ENCODE measurements around the gene UTP11.
A peak's percentile ranks its signal among the peaks of the same experiment; 100 is the strongest.

Gene UTP11

DNA sequence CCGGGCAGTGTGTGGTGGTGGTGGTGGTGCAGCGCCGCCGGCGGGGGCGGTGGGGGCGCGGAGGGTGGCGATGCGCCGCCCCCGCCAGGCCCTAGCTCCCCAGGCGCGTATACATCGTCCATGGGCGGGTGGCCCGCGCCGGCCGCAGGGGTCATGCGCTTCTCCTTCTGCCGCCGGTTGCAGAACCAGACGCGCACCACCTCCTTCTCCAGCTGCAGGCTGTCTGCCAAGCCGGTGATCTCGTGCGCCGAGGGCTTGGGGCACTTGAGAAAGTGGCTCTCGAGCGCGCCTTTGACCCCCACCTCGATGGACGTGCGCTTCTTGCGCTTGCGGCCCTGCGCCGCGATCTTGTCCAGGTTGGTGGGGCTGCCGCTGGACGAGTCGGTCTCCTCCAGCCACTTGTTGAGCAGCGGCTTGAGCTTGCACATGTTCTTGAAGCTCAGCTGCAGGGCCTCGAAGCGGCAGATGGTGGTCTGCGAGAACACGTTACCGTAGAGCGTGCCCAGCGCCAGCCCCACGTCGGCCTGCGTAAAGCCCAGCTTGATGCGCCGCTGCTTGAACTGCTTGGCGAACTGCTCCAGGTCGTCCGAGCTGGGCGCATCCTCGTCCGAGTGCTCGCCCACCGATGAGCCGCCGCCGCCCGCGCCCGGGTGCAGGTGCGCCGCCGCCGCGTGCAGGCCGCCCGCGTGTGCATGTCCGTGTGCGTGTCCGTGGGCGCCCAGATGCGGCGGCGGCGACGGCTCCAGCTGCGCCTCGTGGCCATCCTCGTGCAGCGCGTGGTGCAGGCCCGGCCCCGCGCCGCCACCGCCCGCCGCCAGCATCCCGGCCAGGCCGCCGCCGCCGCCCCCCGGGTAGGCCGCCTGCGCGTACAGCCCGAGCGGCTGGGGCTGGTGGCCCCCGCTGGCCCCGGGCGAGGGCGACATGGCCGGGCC, 33.1 kb downstream of the UTP11 start:
- DNase-seq (ENCODE audit: low read depth, low spot score): peak; percentile 35

DNA sequence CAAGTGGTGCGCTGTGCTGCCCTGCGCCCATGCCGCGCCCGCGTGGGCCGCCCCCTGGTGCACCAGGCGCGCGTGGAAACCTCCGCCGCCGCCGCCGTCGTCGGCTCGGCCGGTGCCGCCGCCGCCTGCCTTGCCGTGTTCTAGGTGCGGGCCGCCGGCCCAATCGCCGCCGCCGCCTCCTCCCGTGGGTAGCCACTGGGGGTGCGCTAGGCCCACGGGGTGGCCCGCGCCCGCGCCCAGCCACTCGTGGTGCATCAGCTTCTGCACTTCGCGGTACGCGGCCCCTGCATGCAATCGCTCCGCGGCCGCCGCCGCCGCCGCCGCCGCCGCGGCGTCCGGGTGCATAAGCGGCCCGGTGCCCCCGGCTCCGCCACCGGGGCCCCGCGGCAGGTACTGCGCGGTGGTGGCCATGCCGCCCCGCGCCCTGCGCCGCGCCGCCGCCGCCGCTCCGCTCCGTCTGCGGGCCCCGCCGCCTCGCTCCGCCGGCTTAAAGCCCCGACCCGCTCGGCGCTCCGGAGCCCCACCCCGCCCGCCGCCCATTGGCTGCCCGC, 33.9 kb downstream of the UTP11 start, which contains the start of gene POU3F1:
TSS of gene POU3F1 (minus strand) at position 461 of the 551 bp plus-strand sequence. CDS start at position 411, 50 bp downstream.
- DNase-seq (ENCODE audit: low read depth, low spot score): no peak

DNA sequence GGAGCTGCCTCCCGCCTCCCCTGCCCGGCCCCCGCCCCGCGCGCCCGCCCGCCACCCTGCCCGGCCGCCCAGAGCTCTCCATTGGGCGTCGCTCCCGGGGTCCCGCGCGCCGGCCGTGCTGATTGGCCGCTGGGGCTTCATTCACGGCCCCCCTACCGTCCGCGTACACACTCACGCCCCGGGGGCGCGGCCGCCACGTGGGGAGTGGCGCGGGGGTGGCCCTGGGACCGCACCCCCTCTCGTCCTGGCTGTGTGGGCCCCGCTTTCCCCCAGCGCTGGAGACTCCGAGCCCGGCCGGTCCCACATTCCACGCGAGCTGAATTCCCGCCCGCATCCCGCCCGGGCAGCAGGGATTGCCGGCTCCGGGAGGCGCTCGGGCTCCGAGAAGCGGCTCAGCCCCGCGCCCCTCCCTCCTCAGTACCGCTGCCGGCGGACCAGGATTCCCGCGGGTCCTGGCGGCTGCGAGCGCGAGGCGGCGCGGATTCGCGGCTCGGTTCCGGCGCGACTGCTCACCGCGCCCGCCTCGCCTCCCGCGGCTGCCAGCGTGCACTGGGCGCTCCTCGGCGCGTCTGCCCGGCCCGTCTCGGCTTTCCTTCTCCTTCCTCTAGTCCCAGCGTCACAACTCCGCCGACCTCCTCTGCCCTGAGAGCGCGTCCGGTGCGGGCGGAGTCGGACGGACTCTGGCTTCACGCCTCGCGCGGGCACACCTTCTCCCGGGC, 34.5 kb downstream of the UTP11 start:
- peak; percentile 96 for DNase-seq (ENCODE audit: low read depth, low spot score)

DNA sequence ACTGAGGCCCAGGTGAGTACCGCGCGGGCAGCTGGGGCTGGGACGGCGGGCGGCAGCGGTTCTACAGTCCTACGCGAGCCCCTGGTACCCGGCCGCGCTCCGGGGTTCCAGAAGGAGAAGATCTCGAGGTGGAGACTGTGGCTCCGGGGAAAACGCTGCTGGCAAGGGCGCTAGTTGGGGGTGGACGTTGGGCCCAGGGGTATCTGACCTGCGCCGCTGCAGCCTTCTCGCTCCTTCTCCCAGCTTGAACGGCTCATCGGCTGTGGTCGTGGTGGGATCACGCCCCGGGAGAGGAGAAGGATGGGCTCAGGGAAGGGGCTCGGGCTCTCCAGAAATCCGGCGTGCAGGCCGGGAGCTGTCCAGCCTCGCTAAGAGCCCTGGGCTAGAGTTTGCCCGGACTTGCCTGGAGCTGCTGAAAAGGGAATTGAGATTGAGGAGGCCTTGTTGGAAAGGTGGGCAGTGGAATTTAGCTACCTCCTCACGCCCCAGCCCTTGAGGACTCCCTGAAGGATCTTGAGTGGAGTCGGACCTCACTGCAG, 35.1 kb downstream of the UTP11 start:
- DNase-seq (ENCODE audit: low read depth, low spot score): peak; percentile 86

DNA sequence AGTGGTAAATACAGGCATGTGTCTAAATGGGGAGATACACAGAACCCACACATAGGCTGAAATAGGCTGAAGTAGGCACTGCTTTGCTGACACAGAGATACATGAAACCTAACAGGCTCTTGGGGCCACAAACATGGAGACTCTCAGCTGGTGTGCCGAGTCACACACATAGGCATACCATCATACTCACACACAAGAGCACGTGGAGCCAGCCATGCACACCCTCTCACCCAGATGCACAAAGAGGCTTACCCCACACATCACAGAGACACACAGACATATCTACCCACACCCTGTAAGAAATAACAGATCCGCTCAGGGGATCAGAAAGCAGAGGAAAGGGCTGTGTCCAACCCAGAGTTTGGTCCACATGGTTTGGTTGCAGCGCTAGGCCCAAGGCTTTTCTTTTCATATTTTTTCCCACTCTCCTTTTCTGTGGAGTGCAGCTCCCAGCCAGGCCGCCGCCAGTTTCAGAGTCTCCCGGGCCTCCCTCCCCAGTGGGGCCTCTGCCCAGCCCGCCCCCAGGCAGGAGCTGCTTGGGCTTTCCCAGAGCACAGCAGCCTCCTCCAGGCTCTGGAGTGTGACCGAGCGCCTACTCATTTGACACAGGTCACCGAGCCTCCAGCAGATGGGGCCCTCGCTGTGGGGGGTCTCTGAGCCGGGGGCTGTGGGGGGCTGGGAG, 38.0 kb downstream of the UTP11 start:
- no peak for DNase-seq (ENCODE audit: low read depth, low spot score)

DNA sequence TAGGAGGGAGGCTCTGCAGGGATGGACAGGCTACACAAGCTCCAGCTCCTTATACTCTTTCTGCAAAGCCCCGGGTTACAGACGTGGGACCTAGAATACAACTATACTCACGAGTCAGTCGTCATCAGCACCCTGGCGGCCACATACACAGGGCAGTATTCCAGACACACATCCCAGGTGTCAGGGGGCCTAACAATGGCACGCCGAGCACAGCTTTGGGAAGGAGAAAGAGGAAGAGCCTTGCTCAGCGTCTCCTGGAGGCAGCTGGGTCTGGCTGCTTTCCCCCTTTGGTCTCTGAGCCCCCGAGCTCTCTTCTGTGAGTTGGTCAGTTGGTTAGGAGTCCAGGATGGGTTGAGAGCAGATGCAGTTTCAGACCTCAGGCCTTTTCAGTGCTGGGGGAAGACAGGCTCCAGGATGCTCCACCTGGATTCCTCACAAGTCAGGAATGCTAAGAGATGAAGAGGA, 38.6 kb downstream of the UTP11 start:
- no peak for DNase-seq (ENCODE audit: low read depth, low spot score)

DNA sequence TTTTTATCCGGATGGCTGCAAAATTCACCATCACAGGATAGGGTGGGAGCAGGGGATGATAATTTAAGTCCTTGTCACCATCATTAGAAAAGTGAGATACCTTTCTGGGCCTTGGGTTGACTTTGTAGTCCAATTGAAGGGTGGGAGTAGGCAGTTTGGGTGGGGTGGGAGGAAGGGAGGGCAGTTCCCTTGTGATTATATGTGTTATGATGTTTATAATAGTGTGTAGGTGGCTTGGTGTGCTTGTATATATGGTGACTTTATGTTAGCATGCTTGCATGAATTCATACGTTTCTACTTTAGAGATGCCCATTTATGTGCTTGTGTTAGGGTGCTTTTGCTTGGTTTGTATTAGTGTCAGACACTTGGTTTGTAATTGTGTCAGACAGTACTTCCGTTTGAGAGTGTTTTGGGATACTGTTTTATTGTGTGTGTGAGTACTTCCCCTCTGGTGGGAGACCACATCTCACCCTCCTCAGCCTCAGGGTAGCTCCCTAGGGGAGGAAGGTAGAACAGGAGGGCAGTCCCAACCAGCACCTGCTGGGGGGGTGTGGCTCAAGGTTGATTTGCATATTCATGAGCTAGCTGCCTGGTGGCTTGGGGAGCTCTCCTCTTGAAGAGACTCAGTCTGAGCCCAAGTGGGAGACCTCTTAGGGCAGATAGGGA, 40.3 kb downstream of the UTP11 start:
- DNase-seq (ENCODE audit: low read depth, low spot score): no peak

DNA sequence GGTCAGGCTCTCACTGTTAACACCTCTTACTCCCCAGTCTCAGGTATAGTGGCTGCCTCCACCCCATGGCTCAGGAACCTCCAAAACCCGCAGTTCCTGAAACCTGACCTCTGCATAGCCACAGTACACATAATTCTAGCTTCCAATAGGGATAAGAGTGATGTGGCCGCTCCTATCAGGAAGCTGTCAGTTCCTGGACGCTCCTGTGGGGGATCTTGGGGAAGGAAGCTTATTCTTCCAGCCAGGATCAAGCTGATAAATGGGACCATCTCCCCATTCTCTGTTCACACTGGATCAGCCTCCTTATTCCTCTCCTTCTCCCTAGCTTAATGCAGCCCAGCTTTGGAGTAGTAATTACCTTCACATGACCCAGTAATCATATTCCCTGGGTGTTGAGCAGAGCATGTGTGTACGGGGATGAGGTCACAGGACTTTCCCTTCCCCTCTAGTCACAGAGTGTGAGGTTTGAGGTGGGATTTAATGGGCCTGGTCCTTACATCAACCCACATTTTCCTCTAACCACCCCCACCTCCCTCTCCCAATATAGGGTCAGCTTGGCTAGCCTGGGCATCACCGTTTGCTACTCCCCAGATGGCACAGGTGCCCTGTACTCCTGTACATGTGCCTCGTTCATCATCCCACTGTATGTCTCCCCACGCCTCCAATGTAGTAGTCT, 41.0 kb downstream of the UTP11 start:
- DNase-seq (ENCODE audit: low read depth, low spot score): no peak

DNA sequence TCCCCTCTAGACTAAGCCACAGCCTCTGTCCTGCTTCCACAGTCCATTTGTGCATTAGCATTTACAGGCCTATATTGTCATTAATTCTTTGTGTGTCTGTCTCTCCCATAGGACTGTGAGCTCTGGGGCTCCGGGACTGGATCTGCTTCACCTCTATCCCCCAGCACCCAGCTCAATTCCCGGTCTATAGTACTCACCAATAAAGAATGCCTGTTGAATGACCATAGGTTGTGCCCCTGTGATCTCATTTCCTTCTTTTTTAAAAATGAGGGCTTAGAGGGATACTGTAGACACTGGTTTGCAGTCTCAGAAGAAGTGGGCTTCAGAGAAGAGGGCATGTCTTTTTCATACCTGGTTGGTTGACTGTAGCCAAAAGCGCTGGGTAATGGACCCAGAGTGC, 42.9 kb downstream of the UTP11 start:
- no peak for DNase-seq (ENCODE audit: low read depth, low spot score)

DNA sequence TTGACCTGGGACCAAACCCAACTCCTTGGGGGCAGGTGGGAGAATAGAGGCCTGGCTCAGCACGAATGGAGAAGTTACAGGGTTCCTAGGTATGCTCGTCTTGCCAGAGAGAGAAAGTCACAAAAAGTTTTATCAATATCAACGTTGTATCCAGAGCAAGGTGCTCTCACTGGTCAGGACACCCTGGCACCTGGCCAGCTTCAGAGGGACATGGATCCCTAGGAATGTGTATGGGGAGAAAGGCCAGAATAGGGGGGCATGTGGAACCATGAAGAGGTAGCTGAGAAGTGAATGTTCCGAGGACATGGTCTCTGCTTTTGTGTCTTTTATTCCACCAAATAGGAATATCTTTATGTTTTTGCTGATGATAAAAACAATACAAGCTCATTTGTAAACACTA, 43.4 kb downstream of the UTP11 start:
- DNase-seq (ENCODE audit: low read depth, low spot score): no peak

DNA sequence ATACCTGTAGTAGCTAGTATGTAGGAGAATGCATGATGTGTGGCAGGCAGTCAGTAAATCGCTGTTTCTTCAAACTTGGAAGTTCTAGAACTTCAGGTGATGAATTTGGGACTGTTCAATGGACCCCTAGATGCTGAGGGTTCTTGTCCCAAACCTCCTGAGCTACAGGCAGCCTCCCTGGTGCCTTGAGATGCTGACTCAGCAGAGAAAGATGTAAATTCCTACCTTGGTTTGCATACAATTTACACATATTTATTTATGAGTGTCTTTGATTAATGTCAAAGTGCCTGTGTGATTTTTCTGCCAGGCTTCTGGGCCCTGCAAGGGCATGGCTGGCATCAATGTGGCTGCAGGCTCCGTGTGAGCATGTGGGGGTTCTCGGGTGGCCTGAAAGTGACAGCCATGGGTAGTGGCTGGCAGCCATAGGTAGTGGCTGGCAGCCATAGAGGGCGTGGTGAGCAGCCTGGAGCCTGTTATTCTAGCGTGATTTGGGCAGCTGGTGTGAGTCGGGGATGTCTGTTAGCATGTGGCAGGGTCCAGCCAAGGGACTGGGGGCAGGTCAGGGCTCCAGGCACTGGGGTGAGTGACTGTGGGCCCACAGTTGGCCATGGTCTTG, 47.2 kb downstream of the UTP11 start:
- DNase-seq (ENCODE audit: low read depth, low spot score): no peak

DNA sequence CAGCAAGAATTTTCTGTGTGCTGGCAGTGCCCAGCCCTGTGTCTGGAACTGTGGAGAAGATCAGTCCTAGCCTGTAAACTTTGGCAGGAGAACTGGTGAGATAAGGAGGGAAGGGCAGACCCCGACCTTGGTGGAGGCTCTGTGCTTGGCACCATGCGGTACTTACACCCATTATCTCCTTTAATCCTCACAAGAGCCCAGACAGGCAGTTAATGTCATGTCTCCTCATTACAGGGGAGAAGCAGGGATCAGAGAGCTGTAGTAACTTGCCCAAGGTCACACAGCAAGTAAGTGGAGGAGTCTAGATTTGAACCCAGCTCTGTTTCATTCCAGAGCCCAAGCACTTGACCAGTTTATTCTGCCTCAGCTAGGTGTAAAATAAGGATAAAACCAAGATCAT, 48.0 kb downstream of the UTP11 start:
- no peak for DNase-seq (ENCODE audit: low read depth, low spot score)

DNA sequence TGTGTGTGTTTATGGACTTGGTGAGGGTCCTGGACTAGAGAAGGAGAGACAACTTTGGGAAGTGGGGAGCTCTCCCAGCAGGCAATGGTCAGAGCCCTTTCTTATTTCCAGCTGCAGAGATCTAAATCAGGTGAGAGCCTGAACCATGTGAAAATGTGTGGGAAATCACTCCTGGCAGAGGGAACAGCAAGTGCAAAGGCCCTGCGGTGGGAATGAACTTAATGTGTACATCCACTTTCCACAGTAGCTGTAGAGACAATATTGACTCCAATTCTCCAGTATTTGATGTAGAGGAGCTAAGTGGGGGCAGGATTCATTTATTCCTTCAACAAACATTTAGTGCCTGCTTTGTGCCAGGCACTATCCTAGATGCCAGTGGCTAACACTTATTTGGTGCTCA, 48.8 kb downstream of the UTP11 start:
- DNase-seq (ENCODE audit: low read depth, low spot score): no peak

DNA sequence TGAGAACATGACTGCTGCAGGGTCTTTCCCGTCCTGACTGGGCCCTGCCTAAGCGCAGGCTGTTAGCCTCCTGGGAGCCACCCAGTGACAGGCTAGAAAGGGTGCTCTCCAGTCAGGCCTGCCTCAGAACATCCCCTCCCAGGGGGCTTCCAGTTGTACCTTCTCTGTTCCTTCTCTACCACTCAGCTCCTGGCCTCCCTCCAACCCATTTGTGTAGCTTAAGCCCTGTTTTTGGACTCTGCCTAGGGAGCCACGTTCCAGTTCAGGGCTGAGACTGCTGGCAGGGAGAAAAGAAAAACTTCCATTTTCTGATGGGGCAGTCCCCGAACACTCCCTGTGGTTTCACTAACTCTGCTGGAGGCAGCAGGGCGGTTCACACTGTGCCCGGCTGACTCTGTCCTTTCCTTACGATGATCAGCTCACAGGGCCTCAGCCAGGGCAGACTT, 49.4 kb downstream of the UTP11 start:
- peak; percentile 48 for DNase-seq (ENCODE audit: low read depth, low spot score)

DNA sequence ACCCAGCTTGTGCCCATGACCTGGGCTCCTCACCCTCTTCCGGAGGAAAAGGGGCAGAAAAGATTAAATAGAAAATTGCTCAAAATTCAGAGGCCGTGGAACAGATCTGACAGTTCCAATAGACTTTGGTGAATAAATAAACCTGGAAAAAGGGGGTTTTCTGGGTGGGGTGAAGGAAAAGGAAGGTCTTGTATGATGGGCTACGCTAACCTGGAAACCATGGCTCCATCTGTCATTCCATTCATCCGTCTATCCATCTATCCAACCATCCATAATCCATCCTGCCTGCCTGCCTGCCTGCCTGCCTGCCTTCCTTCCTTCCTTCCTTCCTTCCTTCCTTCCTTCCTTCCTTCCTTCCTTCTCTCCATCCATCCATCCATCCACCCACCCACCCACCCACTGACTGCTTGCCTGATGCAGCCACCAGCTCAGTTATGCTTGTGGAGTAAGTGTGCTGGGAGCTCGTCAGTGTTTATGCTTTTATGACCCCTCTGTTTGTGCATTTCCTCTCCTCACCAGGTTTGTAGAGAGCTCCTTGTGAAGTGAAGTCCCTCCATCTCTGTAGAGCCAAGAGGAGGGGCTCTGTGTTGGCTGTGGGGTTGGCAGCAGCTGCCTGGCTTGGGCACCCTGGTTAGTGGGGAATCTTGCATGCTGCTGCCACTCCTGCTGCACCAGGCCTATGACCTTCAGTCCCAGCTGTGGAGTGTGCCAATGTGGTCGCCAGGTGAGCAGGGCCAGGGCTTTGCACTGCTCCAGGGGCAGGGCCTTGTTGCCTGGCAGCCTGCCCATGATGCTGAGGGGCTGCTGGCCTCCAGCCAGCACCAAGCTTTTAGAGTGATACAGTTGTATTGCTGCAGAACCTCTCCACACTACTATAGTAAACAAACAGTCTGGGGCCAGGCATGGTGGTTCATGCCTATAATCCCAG, 50.1 kb downstream of the UTP11 start:
- DNase-seq (ENCODE audit: low read depth, low spot score): no peak

DNA sequence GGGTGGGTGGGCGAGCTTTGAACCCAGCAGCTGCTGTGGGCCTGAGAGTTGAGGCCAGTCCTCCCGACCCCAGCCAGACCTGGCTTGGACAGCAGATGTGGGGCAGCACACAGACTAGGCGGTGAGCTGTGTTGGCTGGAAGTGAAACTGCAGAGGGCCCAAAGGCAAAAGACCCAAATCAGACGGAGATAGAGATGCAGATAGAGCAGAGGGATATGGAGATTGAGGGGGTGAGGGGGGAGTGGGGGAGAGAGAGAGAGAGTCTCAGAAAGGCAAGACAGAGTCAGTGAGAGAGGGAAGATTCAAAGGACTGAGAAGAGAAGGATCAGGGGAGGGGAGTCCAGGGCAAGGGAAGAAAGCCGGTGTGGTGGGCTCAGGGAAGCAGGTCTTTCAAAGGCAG, 51.1 kb downstream of the UTP11 start:
- no peak for DNase-seq (ENCODE audit: low read depth, low spot score)

DNA sequence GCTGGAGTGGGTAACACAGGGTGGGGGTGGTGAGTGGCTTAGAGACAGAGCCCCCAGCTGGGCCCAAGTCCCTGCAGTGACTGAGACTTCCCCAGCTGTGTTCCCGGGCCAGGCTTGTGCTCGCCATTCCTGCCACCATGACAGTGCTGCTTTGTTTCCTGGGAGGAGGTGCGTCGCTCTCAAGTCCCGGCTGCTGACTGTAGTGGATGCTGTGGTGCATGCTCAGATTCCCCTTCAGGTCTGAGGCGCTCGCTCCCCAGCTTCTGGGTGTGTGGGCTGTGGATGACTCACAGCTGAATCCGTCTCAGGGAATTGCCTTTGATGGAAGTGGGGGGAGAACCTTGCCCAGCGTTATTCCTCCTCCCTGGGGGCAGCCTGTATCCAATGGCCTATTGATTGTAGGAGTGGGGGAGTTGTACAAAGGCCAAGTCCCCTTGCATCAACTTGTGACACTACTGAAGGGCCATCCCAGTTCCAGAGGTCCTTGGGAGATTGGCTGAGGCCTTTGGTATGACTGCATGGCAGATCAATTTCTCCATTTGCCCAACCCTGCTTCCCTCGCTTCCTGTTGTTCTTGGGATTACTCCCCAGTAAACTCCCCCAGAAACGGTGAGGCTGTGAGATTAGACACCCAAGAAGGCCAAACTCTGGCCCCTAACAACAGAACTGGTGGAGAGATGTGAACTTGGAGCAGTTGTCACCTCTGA, 51.8 kb downstream of the UTP11 start:
- DNase-seq (ENCODE audit: low read depth, low spot score): peak; percentile 87
